OCI-LY3 (cell line): ENCODE results near the gene ASIC4.

Experiments used
- H2AFZ ChIP-seq: fragments of 200-600, 300-600 bp; shearing (Covaris generic); 2 replicates; pipeline ENCODE4 v1.6.0; 2014; ENCODE audit warnings: antibody characterized with exemption, low read depth, low read length
- H3K27ac ChIP-seq: fragments of 200-600, 300-600 bp; sonication (generic); 2 replicates; pipeline ENCODE4 v1.5.1; 2014; ENCODE audit warnings: mild to moderate bottlenecking, low read length, moderate library complexity, mixed read lengths
- H3K27me3 ChIP-seq: fragments of 200-600, 300-600 bp; sonication (generic); 2 replicates; pipeline ENCODE4 v1.6.1; 2014; ENCODE audit warnings: low read depth, low read length, mixed read lengths
- H3K36me3 ChIP-seq: fragments of 200-600, 300-600 bp; sonication (generic); replicated peaks from 2 replicates; pipeline ENCODE3; 2014; ENCODE audit warnings: low read depth, low read length, mixed read lengths
- H3K4me1 ChIP-seq: fragments of 300-600, 200-600 bp; sonication (generic); 2 replicates; pipeline ENCODE4 v1.6.1; 2014; ENCODE audit warnings: low read length, mixed read lengths
- H3K4me2 ChIP-seq: fragments of 200-600, 300-600 bp; sonication (generic); 2 replicates; pipeline ENCODE4 v1.6.1; 2014; ENCODE audit warnings: low read length, mixed read lengths
- H3K4me3 ChIP-seq: fragments of 300-600, 200-600 bp; sonication (generic); 2 replicates; pipeline ENCODE4 v1.5.1; 2014; ENCODE audit warnings: antibody characterized with exemption, mild to moderate bottlenecking, low read length, moderate library complexity
- H3K79me2 ChIP-seq: fragments of 300-600, 200-600 bp; shearing (Covaris generic); 2 replicates; pipeline ENCODE4 v1.6.1; 2014; ENCODE audit warnings: mild to moderate bottlenecking, low read length, mixed read lengths
- H3K9ac ChIP-seq: fragments of 300-600, 200-600 bp; shearing (Covaris generic); 2 replicates; pipeline ENCODE4 v1.6.0; 2014; ENCODE audit warnings: mild to moderate bottlenecking, low read length, moderate library complexity
- H3K9me3 ChIP-seq: fragments of 200-600, 300-600 bp; shearing (Covaris generic); 2 replicates; pipeline ENCODE4 v1.6.1; 2014; ENCODE audit warnings: low read length, mixed read lengths; ENCODE audit not compliant: insufficient read depth
- H4K20me1 ChIP-seq: fragments of 200-600, 300-600 bp; sonication (generic); 2 replicates; pipeline ENCODE4 v1.6.1; 2016; ENCODE audit warnings: low read length, mixed read lengths; ENCODE audit not compliant: insufficient read depth
- EZH2phosphoT487 ChIP-seq: fragments of 200-600 bp; shearing (Covaris generic); IDR thresholded peaks from 2 replicates; pipeline ENCODE4 v1.6.1; 2018; ENCODE audit warnings: antibody characterized with exemption, mixed run types, low read depth
- TF ChIP-seq, protein P1 (sequence below): fragments of 200-600, 300-600 bp; sonication (generic); IDR thresholded peaks from 2 replicates; pipeline ENCODE4 v1.5.1; 2014; ENCODE audit warnings: antibody characterized with exemption, low read length, low read depth

The ASIC4 gene

DNA sequence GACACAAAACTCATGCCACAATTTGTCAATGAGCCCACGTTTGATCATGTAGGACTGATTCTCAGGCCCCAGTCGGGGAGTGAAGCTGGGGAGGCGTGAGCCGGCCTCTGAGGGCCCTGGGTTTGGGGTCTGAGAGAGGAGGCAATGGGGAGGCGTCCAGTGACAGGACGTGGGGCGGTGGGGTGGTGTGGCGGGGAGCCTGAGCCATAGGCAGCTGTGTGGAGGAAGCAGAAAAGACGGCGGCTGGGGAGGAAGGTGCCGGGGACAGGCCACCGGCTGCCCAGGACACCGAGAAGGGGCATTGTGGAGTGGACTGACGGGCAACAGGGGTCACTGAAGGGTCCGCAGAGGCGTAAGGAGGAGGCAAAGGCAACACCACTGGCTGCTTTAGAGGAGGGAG, 22.1 kb downstream of the ASIC4 start:
- Histone ChIP-seq H3K27me3 (peaks cover 8% of the 10 kb centered on the region), H3K36me3 (peaks cover 8% of the 10 kb centered on the region), H3K79me2 (no peaks in the 10 kb centered on the region), H4K20me1 (peaks cover 7% of the 10 kb centered on the region; the same call in 1 of the 2 replicates), H3K4me2 (no peak overlapping the region), H3K4me3 (no peak overlapping the region), H2AFZ (no peak overlapping the region), H3K9me3 (no peaks in the 10 kb centered on the region), H3K4me1 (no peaks in the 10 kb centered on the region), H3K27ac (no peak overlapping the region), H3K9ac (no peak overlapping the region)
- TF ChIP-seq EZH2phosphoT487: no peak
- TF ChIP-seq, protein P1, sequence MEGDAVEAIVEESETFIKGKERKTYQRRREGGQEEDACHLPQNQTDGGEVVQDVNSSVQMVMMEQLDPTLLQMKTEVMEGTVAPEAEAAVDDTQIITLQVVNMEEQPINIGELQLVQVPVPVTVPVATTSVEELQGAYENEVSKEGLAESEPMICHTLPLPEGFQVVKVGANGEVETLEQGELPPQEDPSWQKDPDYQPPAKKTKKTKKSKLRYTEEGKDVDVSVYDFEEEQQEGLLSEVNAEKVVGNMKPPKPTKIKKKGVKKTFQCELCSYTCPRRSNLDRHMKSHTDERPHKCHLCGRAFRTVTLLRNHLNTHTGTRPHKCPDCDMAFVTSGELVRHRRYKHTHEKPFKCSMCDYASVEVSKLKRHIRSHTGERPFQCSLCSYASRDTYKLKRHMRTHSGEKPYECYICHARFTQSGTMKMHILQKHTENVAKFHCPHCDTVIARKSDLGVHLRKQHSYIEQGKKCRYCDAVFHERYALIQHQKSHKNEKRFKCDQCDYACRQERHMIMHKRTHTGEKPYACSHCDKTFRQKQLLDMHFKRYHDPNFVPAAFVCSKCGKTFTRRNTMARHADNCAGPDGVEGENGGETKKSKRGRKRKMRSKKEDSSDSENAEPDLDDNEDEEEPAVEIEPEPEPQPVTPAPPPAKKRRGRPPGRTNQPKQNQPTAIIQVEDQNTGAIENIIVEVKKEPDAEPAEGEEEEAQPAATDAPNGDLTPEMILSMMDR: no peak

DNA sequence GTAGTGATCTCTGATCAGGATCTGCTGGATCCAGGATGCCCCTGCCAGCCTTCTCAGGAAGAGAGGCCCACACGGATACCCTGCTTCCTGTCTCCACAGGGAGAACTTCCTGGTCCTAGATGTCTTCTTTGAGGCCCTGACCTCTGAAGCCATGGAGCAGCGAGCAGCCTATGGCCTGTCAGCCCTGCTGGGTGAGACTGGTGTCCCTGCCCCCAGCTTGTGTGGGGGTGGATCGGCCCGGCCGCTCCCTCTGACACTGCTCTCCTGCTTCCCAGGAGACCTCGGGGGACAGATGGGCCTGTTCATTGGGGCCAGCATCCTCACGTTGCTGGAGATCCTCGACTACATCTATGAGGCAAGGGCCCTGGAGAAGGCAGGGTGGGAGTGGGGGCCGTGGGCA, 22.7 kb downstream of the ASIC4 start:
- Histone ChIP-seq H3K27ac (no peak overlapping the region), H2AFZ (no peak overlapping the region), H3K4me2 (no peak overlapping the region), H3K4me3 (no peak overlapping the region), H3K4me1 (peaks cover under 1% of the 10 kb centered on the region), H3K79me2 (no peaks in the 10 kb centered on the region), H3K27me3 (peaks cover 4% of the 10 kb centered on the region; the same call in 1 of the 2 replicates), H3K9ac (no peak overlapping the region), H3K36me3 (peaks cover 8% of the 10 kb centered on the region), H3K9me3 (no peaks in the 10 kb centered on the region), H4K20me1 (peaks cover 7% of the 10 kb centered on the region; the same call in 1 of the 2 replicates)
- TF ChIP-seq, protein P1: no peak
- TF ChIP-seq EZH2phosphoT487: no peak

DNA sequence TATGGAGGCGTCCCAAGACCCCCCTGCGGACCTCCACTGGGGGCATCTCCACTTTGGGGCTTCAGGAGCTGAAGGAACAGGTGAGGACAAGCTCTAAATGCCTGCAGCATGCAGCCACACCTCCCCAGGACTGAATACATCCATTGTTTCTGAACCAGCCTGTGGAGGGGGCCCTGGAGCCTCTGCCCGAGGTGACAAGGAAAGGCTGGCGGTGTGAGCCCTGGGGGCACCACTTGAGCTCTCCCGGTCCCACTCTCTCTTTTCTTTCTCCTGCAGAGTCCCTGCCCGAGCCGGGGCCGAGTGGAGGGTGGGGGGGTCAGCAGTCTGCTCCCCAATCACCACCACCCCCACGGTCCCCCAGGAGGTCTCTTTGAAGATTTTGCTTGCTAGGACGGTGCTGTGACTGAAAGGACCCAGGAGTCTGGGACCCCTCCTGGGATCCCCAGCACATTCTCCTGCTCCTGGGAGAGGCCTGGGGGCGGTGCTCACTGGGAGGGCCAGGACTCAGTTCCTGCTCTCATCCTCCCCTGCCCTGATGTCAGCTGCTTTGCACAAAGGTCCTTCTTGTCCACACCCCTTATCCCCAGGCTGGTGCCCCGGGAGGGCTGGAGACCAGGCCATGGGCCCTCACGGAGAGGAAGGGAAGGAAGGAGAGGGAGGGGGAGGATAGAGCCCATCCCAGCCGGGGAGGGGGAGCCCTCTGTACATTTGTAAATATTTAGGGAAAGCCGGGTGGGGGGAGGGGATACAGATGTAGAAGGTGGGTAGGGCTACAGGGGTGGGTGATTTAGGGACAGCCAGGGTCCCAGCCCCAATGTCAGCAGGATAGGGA, 23.6 kb downstream of the ASIC4 start:
- peaks cover 8% of the 10 kb centered on the region for H3K36me3 ChIP-seq
- H3K9ac ChIP-seq: no peak overlapping the region
- peaks cover 8% of the 10 kb centered on the region for H3K79me2 ChIP-seq
- no peak overlapping the region for H3K27ac ChIP-seq
- H3K4me3 ChIP-seq: no peak overlapping the region
- TF ChIP-seq, protein P1: no peak
- TF ChIP-seq EZH2phosphoT487: no peak
- no peaks in the 10 kb centered on the region for H3K9me3 ChIP-seq
- no peak overlapping the region for H3K4me2 ChIP-seq
- H3K4me1 ChIP-seq: peaks cover 6% of the 10 kb centered on the region
- peaks cover 14% of the 10 kb centered on the region; the same call in 1 of the 2 replicates for H4K20me1 ChIP-seq
- no peak overlapping the region for H2AFZ ChIP-seq
- H3K27me3 ChIP-seq: no peaks in the 10 kb centered on the region

DNA sequence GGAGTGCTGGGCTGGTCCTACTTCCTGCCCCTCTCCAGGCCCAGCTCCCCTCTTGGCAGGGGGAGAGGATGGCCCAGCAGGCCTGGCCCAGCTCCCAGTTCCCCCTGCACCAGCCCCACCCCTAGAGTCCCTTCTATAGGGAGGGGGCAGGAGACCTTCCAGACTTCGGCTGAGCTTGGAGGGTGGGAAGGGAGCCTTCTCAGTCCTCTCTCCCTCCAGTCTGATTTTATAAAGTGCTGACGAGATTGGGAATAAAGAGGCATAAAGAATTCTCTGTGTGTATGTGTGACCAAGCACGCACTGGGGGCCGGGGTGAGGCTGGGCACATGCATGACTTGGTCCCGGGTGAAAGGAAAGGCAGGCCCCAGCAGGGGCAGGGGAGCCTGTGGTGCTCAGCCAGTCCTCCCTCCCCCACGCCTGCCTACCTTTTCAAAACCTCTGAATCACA, 24.2 kb downstream of the ASIC4 start:
- H3K27ac ChIP-seq: no peak overlapping the region
- no peak overlapping the region for H3K4me2 ChIP-seq
- H4K20me1 ChIP-seq: peaks cover 14% of the 10 kb centered on the region; the same call in 1 of the 2 replicates

More for the DNA sequence above, 24.2 kb downstream of the ASIC4 start:
- TF ChIP-seq, protein P1: no peak
- no peak for TF ChIP-seq EZH2phosphoT487
- no peak overlapping the region for H3K4me3 ChIP-seq
- peaks cover 8% of the 10 kb centered on the region for H3K36me3 ChIP-seq
- H3K27me3 ChIP-seq: no peaks in the 10 kb centered on the region
- H3K9ac ChIP-seq: no peak overlapping the region
- H3K4me1 ChIP-seq: peaks cover 6% of the 10 kb centered on the region
- no peak overlapping the region for H2AFZ ChIP-seq
- peaks cover 8% of the 10 kb centered on the region for H3K79me2 ChIP-seq
- H3K9me3 ChIP-seq: no peaks in the 10 kb centered on the region
